Stimulated activated naive CD8-positive, alpha-beta T cell treated with anti-CD3 and anti-CD28 coated beads, Interleukin-15, Interleukin-2, amounts not matched to agents 100 U/mL and 50 U/mL, for 24 hours (primary cell): ENCODE data around the gene TMEM184B.
A peak's percentile ranks its signal among the peaks of the same experiment; 100 is the strongest.
"Not testable (repeated sequence)": the region's sequence is repeated elsewhere in the genome, so short reads cannot be mapped to it uniquely, and the experiment has no call there.

ENCODE experiments used
- ATAC-seq: fragments of 150-1000 bp; cut with Tn5 transposase; one replicate; pipeline ENCODE4 v1.10.0; 2021
- DNase-seq: peaks from one replicate; pipeline ENCODE4 v3.0.0; 2021

The TMEM184B gene

GRCh38 chr22:38249301-38249700 lies 23.5 kb downstream of the TMEM184B start:
- no peak for ATAC-seq
- DNase-seq = no peak

- ATAC-seq = no peak
- no peak for DNase-seq
These were observed 24.5 kb downstream of the TMEM184B start for GRCh38 chr22:38248280-38248679.

- ATAC-seq (no peak), DNase-seq (no peak)
These were observed 25.1 kb downstream of the TMEM184B start for GRCh38 chr22:38247713-38248112.

- DNase-seq (no peak), ATAC-seq (no peak)
These were observed 26.1 kb downstream of the TMEM184B start for GRCh38 chr22:38246692-38247091.

- no peak for DNase-seq
- no peak for ATAC-seq
These were observed 26.7 kb downstream of the TMEM184B start for GRCh38 chr22:38246046-38246658.

- ATAC-seq = no peak
- no peak for DNase-seq
These were observed 28.7 kb downstream of the TMEM184B start for GRCh38 chr22:38244106-38244505.

GRCh38 chr22:38243007-38243765 lies 29.6 kb downstream of the TMEM184B start:
- DNase-seq (no peak), ATAC-seq (no peak)

GRCh38 chr22:38240734-38241252 lies 32.0 kb downstream of the TMEM184B start:
- ATAC-seq (no peak), DNase-seq (no peak)

- DNase-seq (no peak), ATAC-seq (no peak)
These were observed 33.6 kb downstream of the TMEM184B start for GRCh38 chr22:38239101-38239761.

- no peak for ATAC-seq
- DNase-seq = no peak
These were observed 34.2 kb downstream of the TMEM184B start for GRCh38 chr22:38238519-38239071.

GRCh38 chr22:38236786-38237185 lies 36.0 kb downstream of the TMEM184B start:
- DNase-seq = no peak
- no peak for ATAC-seq

- ATAC-seq = no peak
These were observed 37.5 kb downstream of the TMEM184B start for GRCh38 chr22:38235240-38235850.

GRCh38 chr22:38233856-38234255 lies 39.0 kb downstream of the TMEM184B start:
- ATAC-seq, DNase-seq: not testable (repeated sequence)

More at GRCh38 chr22:38235240-38235850, 37.5 kb downstream of the TMEM184B start:
- DNase-seq = no peak

GRCh38 chr22:38233427-38233826 lies 39.4 kb downstream of the TMEM184B start:
- DNase-seq = no peak

GRCh38 chr22:38232196-38232595 lies 40.6 kb downstream of the TMEM184B start:
- ATAC-seq (no peak), DNase-seq (no peak)

More at GRCh38 chr22:38233427-38233826, 39.4 kb downstream of the TMEM184B start:
- no peak for ATAC-seq

GRCh38 chr22:38230916-38231315 lies 41.9 kb downstream of the TMEM184B start:
- DNase-seq (no peak), ATAC-seq (no peak)

- ATAC-seq (no peak), DNase-seq (peak; percentile 40)
These were observed 42.5 kb downstream of the TMEM184B start for GRCh38 chr22:38230108-38230825.

- DNase-seq = no peak
- ATAC-seq = no peak
These were observed 43.7 kb downstream of the TMEM184B start for GRCh38 chr22:38228873-38229740.

- ATAC-seq (no peak), DNase-seq (no peak)
These were observed 44.4 kb downstream of the TMEM184B start for GRCh38 chr22:38228326-38228872.
